Activated CD4-positive, alpha-beta T cell treated with anti-CD3 and anti-CD28 coated beads for 4 hours (primary cell): Measurements from ENCODE around the gene PCDHA6.
"Not testable (repeated sequence)": the region's sequence is repeated elsewhere in the genome, so short reads cannot be mapped to it uniquely, and the experiment has no call there.

Source experiments
- DNase-seq, 2 donors: peaks; one replicate each; pipeline ENCODE4 v3.0.0-alpha.2; 2020

Gene PCDHA6

GRCh38 chr5:140821375-140822280, 6.1 kb upstream of the PCDHA6 start, which contains the start of gene PCDHA5:
TSS of gene PCDHA5 (plus strand) at chr5:140821613.
- no peak for DNase-seq

DNA sequence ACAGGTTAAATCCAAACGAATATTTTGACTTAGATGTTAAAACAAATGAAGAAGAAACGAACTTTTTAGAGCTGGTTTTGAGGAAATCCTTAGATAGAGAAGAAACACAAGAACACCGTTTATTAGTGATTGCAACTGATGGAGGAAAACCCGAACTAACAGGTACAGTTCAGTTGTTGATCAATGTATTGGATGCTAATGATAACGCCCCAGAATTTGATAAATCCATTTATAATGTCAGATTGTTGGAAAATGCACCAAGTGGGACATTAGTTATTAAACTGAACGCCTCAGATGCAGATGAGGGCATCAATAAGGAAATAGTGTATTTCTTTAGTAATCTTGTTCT, 5.5 kb upstream of the PCDHA6 start:
- DNase-seq: no peak

GRCh38 chr5:140822969-140823368, 4.8 kb upstream of the PCDHA6 start:
- DNase-seq: not testable (repeated sequence)

GRCh38 chr5:140823475-140823874, 4.3 kb upstream of the PCDHA6 start:
- no peak for DNase-seq

GRCh38 chr5:140828362-140828737, 590 bp downstream of the PCDHA6 start:
- DNase-seq: no peak

GRCh38 chr5:140829511-140830501, 2.0 kb downstream of the PCDHA6 start:
- not testable (repeated sequence) for DNase-seq

DNA sequence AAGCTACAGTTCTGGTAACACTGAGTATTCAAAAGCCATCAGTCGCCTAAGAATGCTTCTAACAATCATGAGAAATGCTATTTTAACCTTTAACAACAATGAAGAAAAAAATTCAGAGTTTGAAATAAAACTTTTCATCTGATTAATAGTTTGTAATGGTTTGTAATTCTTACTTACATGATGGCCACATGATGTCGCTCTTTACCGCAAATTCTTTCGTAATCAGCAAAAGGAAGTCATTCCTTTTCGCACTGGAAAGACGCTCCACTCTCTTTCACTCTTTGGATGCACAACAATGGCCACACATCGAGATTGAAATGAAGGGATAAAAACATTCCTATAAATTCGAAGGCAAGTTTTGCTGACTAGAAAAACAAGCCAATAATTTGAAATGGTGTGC, 6.2 kb downstream of the PCDHA6 start, which contains the start of gene PCDHA7:
TSS of gene PCDHA7 (plus strand) at position 277 of the 400 bp plus-strand sequence. CDS start at position 392, 115 bp downstream.
- DNase-seq: no peak

DNA sequence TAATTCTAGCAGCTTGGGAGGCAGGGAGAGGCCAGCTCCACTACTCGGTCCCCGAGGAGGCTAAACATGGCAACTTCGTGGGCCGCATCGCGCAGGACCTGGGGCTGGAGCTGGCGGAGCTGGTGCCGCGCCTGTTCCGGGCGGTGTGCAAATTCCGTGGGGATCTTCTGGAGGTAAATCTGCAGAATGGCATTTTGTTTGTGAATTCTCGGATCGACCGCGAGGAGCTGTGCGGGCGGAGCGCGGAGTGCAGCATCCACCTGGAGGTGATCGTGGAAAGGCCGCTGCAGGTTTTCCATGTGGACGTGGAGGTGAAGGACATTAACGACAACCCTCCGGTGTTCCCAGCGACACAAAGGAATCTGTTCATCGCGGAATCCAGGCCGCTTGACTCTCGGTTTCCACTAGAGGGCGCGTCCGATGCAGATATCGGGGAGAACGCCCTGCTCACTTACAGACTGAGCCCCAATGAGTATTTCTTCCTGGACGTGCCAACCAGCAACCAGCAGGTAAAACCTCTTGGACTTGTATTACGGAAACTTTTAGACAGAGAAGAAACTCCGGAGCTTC, 6.8 kb downstream of the PCDHA6 start:
- not testable (repeated sequence) for DNase-seq

DNA sequence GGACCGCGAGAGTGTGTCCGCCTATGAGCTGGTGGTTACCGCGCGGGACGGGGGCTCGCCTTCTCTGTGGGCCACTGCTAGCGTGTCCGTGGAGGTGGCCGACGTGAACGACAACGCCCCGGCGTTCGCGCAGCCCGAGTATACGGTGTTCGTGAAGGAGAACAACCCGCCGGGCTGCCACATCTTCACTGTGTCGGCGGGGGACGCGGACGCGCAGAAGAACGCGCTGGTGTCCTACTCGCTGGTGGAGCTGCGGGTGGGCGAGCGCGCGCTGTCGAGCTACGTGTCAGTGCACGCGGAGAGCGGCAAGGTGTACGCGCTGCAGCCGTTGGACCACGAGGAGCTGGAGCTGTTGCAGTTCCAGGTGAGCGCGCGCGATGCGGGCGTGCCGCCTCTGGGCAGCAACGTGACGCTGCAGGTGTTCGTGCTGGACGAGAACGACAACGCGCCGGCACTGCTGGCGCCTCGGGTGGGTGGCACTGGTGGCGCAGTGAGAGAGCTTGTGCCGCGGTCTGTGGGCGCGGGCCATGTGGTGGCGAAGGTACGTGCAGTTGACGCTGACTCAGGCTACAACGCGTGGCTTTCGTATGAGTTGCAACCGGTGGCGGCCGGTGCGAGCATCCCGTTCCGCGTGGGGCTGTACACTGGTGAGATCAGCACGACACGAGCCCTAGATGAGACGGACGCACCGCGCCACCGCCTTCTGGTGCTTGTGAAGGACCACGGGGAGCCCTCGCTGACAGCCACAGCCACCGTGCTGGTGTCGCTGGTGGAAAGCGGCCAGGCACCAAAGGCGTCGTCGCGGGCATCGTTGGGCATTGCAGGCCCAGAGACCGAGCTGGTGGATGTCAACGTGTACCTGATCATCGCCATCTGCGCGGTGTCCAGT, 8.1 kb downstream of the PCDHA6 start:
- no peak for DNase-seq

DNA sequence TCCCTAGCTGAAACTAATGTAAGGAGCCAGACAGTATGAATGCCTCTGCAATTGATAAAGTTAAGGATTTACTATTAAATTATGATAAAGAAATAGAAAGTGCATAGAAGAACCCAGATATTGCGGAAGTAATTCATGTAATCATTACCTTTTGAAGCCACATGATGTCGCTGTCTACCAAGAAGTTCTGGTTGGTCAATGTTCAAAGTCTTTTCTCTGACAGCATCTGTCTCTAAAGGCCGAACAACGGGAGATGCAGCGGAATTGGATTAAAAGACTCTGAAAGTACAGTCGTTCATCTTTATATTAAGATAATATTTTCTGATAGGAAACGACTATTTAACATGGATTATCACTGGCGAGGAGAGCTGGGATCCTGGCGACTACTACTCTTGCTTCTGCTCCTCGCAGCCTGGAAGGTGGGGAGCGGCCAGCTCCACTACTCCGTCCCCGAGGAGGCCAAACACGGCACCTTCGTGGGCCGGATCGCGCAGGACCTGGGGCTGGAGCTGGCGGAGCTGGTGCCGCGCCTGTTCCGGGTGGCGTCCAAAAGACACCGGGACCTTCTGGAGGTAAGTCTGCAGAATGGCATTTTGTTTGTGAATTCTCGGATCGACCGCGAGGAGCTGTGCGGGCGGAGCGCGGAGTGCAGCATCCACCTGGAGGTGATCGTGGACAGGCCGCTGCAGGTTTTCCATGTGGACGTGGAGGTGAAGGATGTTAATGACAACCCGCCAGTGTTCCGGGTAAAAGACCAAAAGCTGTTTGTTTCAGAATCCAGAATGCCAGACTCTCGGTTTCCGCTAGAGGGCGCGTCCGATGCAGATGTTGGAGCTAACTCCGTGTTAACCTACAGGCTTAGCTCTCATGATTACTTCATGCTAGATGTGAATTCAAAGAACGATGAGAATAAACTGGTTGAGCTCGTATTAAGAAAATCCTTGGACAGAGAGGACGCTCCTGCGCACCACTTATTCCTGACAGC, 13.5 kb downstream of the PCDHA6 start, which contains the start of gene PCDHA8:
TSS of gene PCDHA8 (plus strand) at position 210 of the 985 bp plus-strand sequence. CDS start at position 345, 135 bp downstream.
- DNase-seq: no peak

GRCh38 chr5:140842798-140843733, 15.3 kb downstream of the PCDHA6 start:
- DNase-seq: no peak

DNA sequence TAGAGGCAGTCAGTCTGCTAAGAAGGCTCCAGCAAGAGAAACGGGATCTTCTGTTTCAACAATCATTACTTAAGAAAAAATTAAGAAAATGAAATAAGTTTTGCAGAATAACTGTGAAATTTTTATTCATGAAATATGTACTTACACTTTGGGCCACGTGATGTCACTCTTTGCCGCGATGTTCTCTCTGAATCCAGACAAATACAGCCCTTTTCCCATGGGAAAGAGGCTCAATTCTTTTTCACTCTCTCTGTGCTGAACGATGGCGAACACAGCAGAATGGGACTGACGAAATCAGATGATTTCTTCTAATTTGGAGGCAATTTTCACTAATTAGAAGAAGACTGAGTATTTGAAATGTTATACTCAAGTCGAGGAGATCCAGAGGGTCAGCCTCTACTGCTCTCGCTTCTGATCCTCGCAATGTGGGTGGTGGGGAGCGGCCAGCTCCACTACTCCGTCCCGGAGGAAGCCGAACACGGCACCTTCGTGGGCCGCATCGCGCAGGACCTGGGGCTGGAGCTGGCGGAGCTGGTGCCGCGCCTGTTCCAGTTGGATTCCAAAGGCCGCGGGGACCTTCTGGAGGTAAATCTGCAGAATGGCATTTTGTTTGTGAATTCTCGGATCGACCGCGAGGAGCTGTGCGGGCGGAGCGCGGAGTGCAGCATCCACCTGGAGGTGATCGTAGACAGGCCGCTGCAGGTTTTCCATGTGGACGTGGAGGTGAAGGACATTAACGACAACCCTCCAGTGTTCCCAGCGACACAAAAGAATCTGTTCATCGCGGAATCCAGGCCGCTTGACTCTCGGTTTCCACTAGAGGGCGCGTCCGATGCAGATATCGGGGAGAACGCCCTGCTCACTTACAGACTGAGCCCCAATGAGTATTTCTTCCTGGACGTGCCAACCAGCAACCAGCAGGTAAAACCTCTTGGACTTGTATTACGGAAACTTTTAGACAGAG, 20.7 kb downstream of the PCDHA6 start, which contains the start of gene PCDHA9:
TSS of gene PCDHA9 (plus strand) at position 244 of the 964 bp plus-strand sequence. CDS start at position 358, 114 bp downstream.
- not testable (repeated sequence) for DNase-seq

GRCh38 chr5:140849831-140850634, 22.3 kb downstream of the PCDHA6 start:
- not testable (repeated sequence) for DNase-seq

DNA sequence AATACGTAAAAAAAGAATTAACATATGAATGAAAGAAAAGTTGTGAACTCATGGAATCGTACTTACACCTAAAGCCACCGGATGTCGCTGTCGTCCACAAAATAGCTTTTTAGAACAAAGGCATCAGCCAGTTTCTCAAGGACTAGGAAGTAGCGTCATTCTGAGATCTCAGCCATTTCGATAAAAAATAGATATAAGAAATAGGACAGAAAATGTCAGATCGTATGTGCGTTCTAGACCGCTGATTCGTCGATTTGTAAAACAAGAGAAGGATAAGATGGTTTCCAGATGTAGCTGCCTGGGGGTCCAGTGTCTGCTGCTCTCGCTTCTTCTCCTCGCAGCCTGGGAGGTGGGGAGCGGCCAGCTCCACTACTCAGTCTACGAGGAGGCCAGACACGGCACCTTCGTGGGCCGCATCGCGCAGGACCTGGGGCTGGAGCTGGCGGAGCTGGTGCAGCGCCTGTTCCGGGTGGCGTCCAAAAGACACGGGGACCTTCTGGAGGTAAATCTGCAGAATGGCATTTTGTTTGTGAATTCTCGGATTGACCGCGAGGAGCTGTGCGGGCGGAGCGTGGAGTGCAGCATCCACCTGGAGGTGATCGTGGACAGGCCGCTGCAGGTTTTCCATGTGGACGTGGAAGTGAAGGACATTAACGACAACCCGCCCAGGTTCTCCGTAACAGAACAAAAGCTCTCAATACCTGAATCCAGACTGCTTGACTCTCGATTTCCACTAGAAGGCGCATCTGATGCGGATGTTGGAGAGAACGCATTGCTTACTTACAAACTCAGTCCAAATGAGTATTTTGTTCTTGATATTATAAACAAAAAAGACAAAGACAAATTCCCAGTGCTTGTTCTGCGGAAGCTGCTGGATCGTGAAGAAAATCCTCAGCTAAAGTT, 28.3 kb downstream of the PCDHA6 start, which contains the start of gene PCDHA10:
TSS of gene PCDHA10 (plus strand) at position 126 of the 903 bp plus-strand sequence. CDS start at position 278, 152 bp downstream.
- DNase-seq: no peak

GRCh38 chr5:140857177-140857986, 29.6 kb downstream of the PCDHA6 start:
- no peak for DNase-seq
